GM12878 (cell line): ENCODE results near the gene IRS2. TPM values are rescaled to one million over a fixed set of nuclear protein-coding genes. Genes with fewer than 3 reads are reported as not detected.
"Not testable (repeated sequence)": the region's sequence is repeated elsewhere in the genome, so short reads cannot be mapped to it uniquely, and the experiment has no call there.

Experiments
- ATAC-seq: fragments of 200-7000 bp; cut with Tn5 transposase; 3 replicates; pipeline ENCODE4 v1.9.1; 2020; ENCODE audit warnings: mild to moderate bottlenecking, moderate library complexity
- BruUV-seq: library from RNA; stranded (reverse); fragments of 400-500 nt; replicated peaks from 2 replicates; lab custom pipeline; 2021; lab: Mats Ljungman, UMichigan
- CTCF ChIA-PET: fragments of 300-600 bp; sonication (Branson Sonifier 250); formaldehyde crosslinking; extraction: SDS; loops from one replicate; lab custom pipeline; 2021; ENCODE audit warnings: inconsistent platforms; lab: Yijun Ruan, JAX
- POLR2A ChIA-PET: fragments of 350-600 bp; formaldehyde crosslinking; extraction: SDS; loops from one replicate; lab custom pipeline; 2021; ENCODE audit warnings: inconsistent platforms; lab: Charles Lee
- RAD21 ChIA-PET: fragments of 300-600 bp; sonication (Branson Sonifier 250); formaldehyde crosslinking; loops from one replicate; lab custom pipeline; 2023; ENCODE audit warnings: antibody characterized with exemption; ENCODE audit not compliant: unreplicated experiment; lab: Charles Lee
- SMC1A ChIA-PET: fragments of 300-600 bp; sonication (Branson Sonifier 250); formaldehyde crosslinking; loops from one replicate; lab custom pipeline; 2023; ENCODE audit not compliant: unreplicated experiment, uncharacterized antibody; lab: Charles Lee
- DNase-seq: peaks from one replicate; pipeline ENCODE4 v3.0.0-alpha.2; 2011; ENCODE audit warnings: low read depth, low spot score
- FAIRE-seq: peaks from 3 replicates; lab custom pipeline; 2011; peaks lifted over from hg19 to GRCh38; lab: Jason Lieb, UNC
- H2AFZ ChIP-seq: 2 replicates; pipeline ENCODE4 v1.6.0; 2011; ENCODE audit warnings: low read depth, low read length, control low read depth; ENCODE audit not compliant: control insufficient read depth
- H3K27ac ChIP-seq: 2 replicates; pipeline ENCODE4 v1.5.1; 2011; ENCODE audit warnings: control low read depth; ENCODE audit not compliant: control insufficient read depth, insufficient read depth
- H3K27me3 ChIP-seq, 2 experiments: replicated peaks in 1 of 2; 2 replicates each; pipeline versions ENCODE4 v1.6.0 to v1.6.1; 2011; ENCODE audit warnings: low read length in 1 of 2; ENCODE audit not compliant: control insufficient read depth in 2 of 2, insufficient read depth in 2 of 2
- H3K36me3 ChIP-seq, 2 experiments: 2 replicates each; pipeline ENCODE4 v1.5.1; 2011; ENCODE audit warnings: low read length in 1 of 2; ENCODE audit not compliant: control insufficient read depth in 2 of 2, insufficient read depth in 2 of 2
- H3K4me1 ChIP-seq: 2 replicates; pipeline ENCODE4 v1.6.1; 2011; ENCODE audit warnings: mild to moderate bottlenecking, low read length, moderate library complexity, mixed read lengths; ENCODE audit not compliant: control insufficient read depth, insufficient read depth
- H3K4me2 ChIP-seq: 2 replicates; pipeline ENCODE4 v1.6.0; 2011; ENCODE audit warnings: control low read depth; ENCODE audit not compliant: control insufficient read depth, insufficient read depth
- H3K4me3 ChIP-seq: fragments of 200-600 bp; sonication (generic); 2 replicates; pipeline ENCODE4 v1.5.1; 2016
- H3K79me2 ChIP-seq: 2 replicates; pipeline ENCODE4 v1.6.0; 2011; ENCODE audit warnings: low read length; ENCODE audit not compliant: control insufficient read depth, insufficient read depth
- H3K9ac ChIP-seq: 2 replicates; pipeline ENCODE4 v1.8.0; 2011; ENCODE audit warnings: low read length, control low read depth, mixed read lengths; ENCODE audit not compliant: control insufficient read depth, insufficient read depth
- H3K9me3 ChIP-seq: replicated peaks from 3 replicates; pipeline ENCODE4 v1.5.1; 2011; ENCODE audit warnings: mild to moderate bottlenecking, low read length; ENCODE audit not compliant: control insufficient read depth, insufficient read depth
- H4K20me1 ChIP-seq: 2 replicates; pipeline ENCODE4 v1.6.0; 2011; ENCODE audit not compliant: control insufficient read depth, insufficient read depth
- BCL3 ChIP-seq: IDR thresholded peaks from 2 replicates; pipeline ENCODE4 v1.6.1; 2011; ENCODE audit warnings: borderline replicate concordance, low read depth, mild to moderate bottlenecking, moderate library complexity, low read length; ENCODE audit not compliant: insufficient read depth, poor library complexity, severe bottlenecking
- BRCA1 ChIP-seq: IDR thresholded peaks from 2 replicates; pipeline ENCODE4 v1.6.1; 2011; ENCODE audit warnings: low read depth, low read length, improper control_type of control experiment
- EGR1 ChIP-seq, 2 experiments: IDR thresholded peaks; 1 replicate in 1 of 2; 2 replicates in 1 of 2; pipeline ENCODE4 v1.6.1; 2011 to 2012; ENCODE audit warnings: low read depth in 2 of 2, low read length in 2 of 2, borderline replicate concordance in 1 of 2, mild to moderate bottlenecking in 1 of 2, moderate library complexity in 1 of 2
- HSF1 ChIP-seq: fragments of 150-350 bp; IDR thresholded peaks from 2 replicates; pipeline ENCODE4 v1.6.1; 2014; ENCODE audit warnings: mild to moderate bottlenecking, low read depth, low read length
- IRF4 ChIP-seq: IDR thresholded peaks from 2 replicates; pipeline ENCODE4 v1.6.1; 2011; ENCODE audit warnings: low read depth, low read length
- ZBTB33 ChIP-seq: fragments of 450-650 bp; IDR thresholded peaks from 2 replicates; pipeline ENCODE4 v1.6.1; 2017; ENCODE audit warnings: mild to moderate bottlenecking
- ZNF622 ChIP-seq: fragments of 450-650 bp; IDR thresholded peaks from 2 replicates; pipeline ENCODE4 v1.6.1; 2017; ENCODE audit warnings: mild to moderate bottlenecking, inconsistent platforms
- ZZZ3 ChIP-seq: IDR thresholded peaks from 2 replicates; pipeline ENCODE4 v1.6.1; 2011; ENCODE audit warnings: low read depth; ENCODE audit not compliant: control insufficient read depth, insufficient read length
- WGBS: methylation state at CpG from one replicate; pipeline ENCODE4 v1.1.6; 2016; ENCODE audit warnings: low lambda C conversion rate; ENCODE audit not compliant: insufficient replicate concordance, insufficient coverage; ENCODE audit errors: missing lambda C conversion rate; 5-methylcytosine and 5-hydroxymethylcytosine counted together
- in situ Hi-C: fragments of 300-500 bp; cut with MboI; formaldehyde crosslinking; loops from 9 replicates; pipeline ENCODE4 v1.14.3; 2018; ENCODE audit warnings: mixed read lengths
- intact Hi-C: fragments of 100-400 bp; cut with micrococcal nuclease; formaldehyde crosslinking; loops from one replicate; pipeline ENCODE4 v1.14.2; 2022; ENCODE audit not compliant: unreplicated experiment
- polyA plus RNA-seq, 11 experiments: library from polyadenylated mRNA; depleted of rRNA in 4 of 11; unstranded in 6 of 11; stranded (reverse) in 5 of 11; fragments of >200 nt; fragmentation: Nextera tagmentation in 4 of 11; fragmentation: Illumina TruSeq in 1 of 11; extraction: Ambion mirVana in 4 of 11; extraction: Trizol in 1 of 11; gene quantifications; 1 replicate in 1 of 11; 2 replicates in 10 of 11; pipeline versions ENCODE4 v1.2.1 to v1.2.3, GENCODE V29; 2011 to 2016; ENCODE audit warnings: inconsistent platforms in 2 of 11, missing spikeins in 2 of 11, low read depth in 1 of 11
- total RNA-seq, 4 experiments: library from RNA; depleted of rRNA in 3 of 4; stranded (reverse); fragments of >200 nt in 3 of 4; fragmentation: Illumina TruSeq in 1 of 4; extraction: Trizol in 1 of 4; gene quantifications; 2 replicates each; pipeline versions ENCODE4 v1.2.1 to v1.2.3, GENCODE V29; 2013 to 2021

Gene IRS2
- total and polyA plus RNA-seq, 10 of the 15 experiments (the other 5 are each of a cell fraction or from before 2014, with no cell fraction given), result 0.01 to 0.31 (median 0.07) TPM; not detected in 6

GRCh38 chr13:109733550-109733949 is 52.8 kb downstream of the IRS2 start (continued):
- TF ChIP-seq BRCA1 (no peak), ZNF622 (no peak), ZZZ3 (no peak), ZBTB33 (no peak), IRF4 (no peak), BCL3 (no peak), HSF1 (no peak), EGR1 (IDR thresholded peaks at IDR 0.05; ENCODE audit: borderline replicate concordance in 1 of 2, low read depth in 2 of 2, low read length in 2 of 2) (no peak)

GRCh38 chr13:109732470-109733170 is 53.8 kb downstream of the IRS2 start:
- BruUV-seq, in situ Hi-C loops, H3K36me3 ChIP-seq, CTCF ChIA-PET, H2AFZ ChIP-seq, H3K79me2 ChIP-seq, H3K4me3 ChIP-seq, FAIRE-seq, DNase-seq, H4K20me1 ChIP-seq, ATAC-seq, H3K27me3 ChIP-seq, H3K9ac ChIP-seq, RAD21 ChIA-PET, H3K4me1 ChIP-seq, POLR2A ChIA-PET, H3K9me3 ChIP-seq, H3K4me2 ChIP-seq, intact Hi-C loops, H3K27ac ChIP-seq, SMC1A ChIA-PET: not testable (repeated sequence)
- WGBS, result 77% methylated on average over 49 of the region's 50 CpGs
